Activated T-cell treated with anti-CD3 and anti-CD28 coated beads, Interleukin-2, amount 50 U/mL, for 72 hours (primary cell): ENCODE data around the gene RNF19B. TPM values are rescaled to one million over a fixed set of nuclear protein-coding genes. Genes with fewer than 3 reads are reported as not detected.

Source experiments
- ATAC-seq, 2 donors: fragments of 150-1000 bp; cut with Tn5 transposase; replicated peaks in 1 of 2; 2 replicates each; pipeline ENCODE4 v1.10.0; 2021; ENCODE audit warnings: moderate library complexity in 2 of 2, mild to moderate bottlenecking in 1 of 2
- DNase-seq, 2 donors: peaks; one replicate each; pipeline ENCODE4 v3.0.0; 2021 to 2022; ENCODE audit warnings: mixed read lengths in 1 of 2
- H3K27ac Mint-ChIP-seq: one replicate; pipeline ENCODE4 v1.8.0; 2022; ENCODE audit warnings: mild to moderate bottlenecking, moderate library complexity, mixed read lengths
- H3K27me3 Mint-ChIP-seq: one replicate; pipeline ENCODE4 v1.8.0; 2022; ENCODE audit warnings: low read depth, mixed read lengths
- H3K36me3 Mint-ChIP-seq, 2 donors: one replicate each; pipeline ENCODE4 v1.8.0; 2022; ENCODE audit warnings: mixed read lengths in 2 of 2, mild to moderate bottlenecking in 1 of 2; ENCODE audit not compliant: insufficient read depth in 2 of 2
- H3K4me1 Mint-ChIP-seq: one replicate; pipeline ENCODE4 v1.8.0; 2022; ENCODE audit warnings: low read depth, mixed read lengths
- H3K4me3 Mint-ChIP-seq, 2 donors: one replicate each; pipeline ENCODE4 v1.8.0; 2022; ENCODE audit warnings: mild to moderate bottlenecking in 2 of 2, mixed read lengths in 2 of 2, moderate library complexity in 2 of 2
- H3K9me3 Mint-ChIP-seq, 2 donors: one replicate each; pipeline ENCODE4 v1.8.0; 2022; ENCODE audit warnings: mixed read lengths in 2 of 2
- total RNA-seq, 2 donors: library from RNA; stranded (reverse); gene quantifications; one replicate each; pipeline ENCODE4 v1.2.3, GENCODE V29; 2022

Gene RNF19B
- total RNA-seq, 2 donors from 2014 or later = 99.9 to 148 TPM

DNA sequence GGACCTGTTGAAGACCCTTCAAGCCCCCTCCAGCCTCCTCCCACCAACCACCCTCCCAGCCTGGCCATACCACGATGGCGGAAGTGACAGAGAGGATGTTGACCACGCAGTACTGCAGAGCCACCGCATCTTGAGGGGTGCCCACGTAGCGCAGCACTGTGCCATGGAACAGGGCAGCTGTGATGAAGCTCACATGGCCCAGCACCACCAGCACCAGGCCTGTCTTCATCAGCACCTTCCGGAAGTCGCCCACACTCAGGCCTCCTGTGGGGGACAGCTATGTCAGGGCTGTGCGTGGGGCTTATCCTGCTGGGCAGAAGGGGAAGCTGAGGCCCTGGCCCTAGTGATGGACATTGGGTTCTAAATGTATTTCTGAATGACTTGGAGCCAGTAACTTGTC is 66.6 kb downstream of the RNF19B start:
- Mint-ChIP-seq H3K36me3 (peaks cover 0 to 2% of the 10 kb centered on the region in 2 donors), H3K27me3 (peaks cover 54% of the 10 kb centered on the region), H3K4me1 (peaks cover 4% of the 10 kb centered on the region), H3K9me3 (no peaks in the 10 kb centered on the region), H3K4me3 (no peak overlapping the region), H3K27ac (no peak overlapping the region)
- ATAC-seq (no peak), DNase-seq (no peak)

DNA sequence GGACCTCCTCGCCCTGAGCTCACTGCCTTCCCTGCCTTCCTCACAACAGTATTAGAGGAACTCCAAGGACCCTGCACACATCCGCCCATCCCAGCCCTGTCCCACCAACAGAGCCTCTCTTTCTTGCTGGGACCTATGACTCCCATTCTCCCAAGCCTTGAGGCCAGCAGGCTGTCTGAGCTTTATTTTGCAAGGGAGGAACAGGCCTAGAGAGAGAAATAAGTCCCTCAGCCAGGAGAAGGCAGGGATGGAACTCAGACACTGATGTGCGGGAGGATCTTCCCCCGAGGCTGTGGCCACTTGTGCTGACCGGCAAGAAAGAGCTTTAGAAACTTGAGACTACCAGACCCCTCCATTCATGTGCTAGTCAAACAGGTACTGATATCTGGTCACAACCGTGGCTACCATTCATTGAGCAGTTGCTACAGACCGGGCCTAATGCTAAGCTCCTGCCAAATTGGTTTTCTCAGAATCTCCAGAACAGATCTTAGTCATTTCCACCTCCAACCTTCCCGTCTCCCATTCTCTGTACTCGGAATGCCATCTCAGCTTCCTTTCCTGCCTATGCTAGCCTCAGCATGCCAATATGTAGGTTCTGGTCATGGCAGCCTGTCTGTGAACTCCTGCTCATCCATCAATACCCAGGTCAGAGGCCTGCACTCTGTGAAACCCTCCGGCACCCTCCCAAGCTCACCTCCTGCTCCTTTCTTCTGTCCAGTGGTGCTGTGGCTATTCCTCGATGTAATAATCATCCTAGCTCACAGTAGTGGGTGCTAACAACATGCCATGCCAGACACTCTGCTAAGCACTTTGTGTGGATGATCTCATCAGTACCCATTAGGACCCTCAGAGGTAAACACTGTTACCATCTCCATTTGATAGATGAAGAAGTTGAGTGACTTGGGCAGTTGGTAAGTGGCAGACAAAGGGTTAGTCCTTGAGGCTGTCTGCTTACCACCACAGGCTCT is 67.2 kb downstream of the RNF19B start:
- Mint-ChIP-seq H3K36me3 (peaks cover 0 to 2% of the 10 kb centered on the region in 2 donors), H3K27ac (no peak overlapping the region), H3K4me1 (peaks cover 8% of the 10 kb centered on the region), H3K27me3 (peaks cover 51% of the 10 kb centered on the region), H3K4me3 (no peak overlapping the region), H3K9me3 (no peaks in the 10 kb centered on the region)
- DNase-seq (no peak), ATAC-seq (no peak)

- no peak for DNase-seq
- no peak overlapping the region for H3K4me3 Mint-ChIP-seq
- H3K27ac Mint-ChIP-seq = no peak overlapping the region
- H3K9me3 Mint-ChIP-seq = no peaks in the 10 kb centered on the region
- no peak for ATAC-seq
- no peaks in the 10 kb centered on the region for H3K36me3 Mint-ChIP-seq
- peaks cover 14% of the 10 kb centered on the region for H3K4me1 Mint-ChIP-seq
- H3K27me3 Mint-ChIP-seq = peaks cover 51% of the 10 kb centered on the region
These were observed 68.2 kb downstream of the RNF19B start for GRCh38 chr1:32896451-32896850.

GRCh38 chr1:32895325-32896215 is 69.0 kb downstream of the RNF19B start:
- ATAC-seq (no peak), DNase-seq (no peak)
- peaks cover 11% of the 10 kb centered on the region for H3K4me1 Mint-ChIP-seq
- no peak overlapping the region for H3K27ac Mint-ChIP-seq
- no peaks in the 10 kb centered on the region for H3K36me3 Mint-ChIP-seq
- H3K9me3 Mint-ChIP-seq = no peaks in the 10 kb centered on the region
- no peak overlapping the region for H3K4me3 Mint-ChIP-seq
- peaks cover 57% of the 10 kb centered on the region for H3K27me3 Mint-ChIP-seq

DNA sequence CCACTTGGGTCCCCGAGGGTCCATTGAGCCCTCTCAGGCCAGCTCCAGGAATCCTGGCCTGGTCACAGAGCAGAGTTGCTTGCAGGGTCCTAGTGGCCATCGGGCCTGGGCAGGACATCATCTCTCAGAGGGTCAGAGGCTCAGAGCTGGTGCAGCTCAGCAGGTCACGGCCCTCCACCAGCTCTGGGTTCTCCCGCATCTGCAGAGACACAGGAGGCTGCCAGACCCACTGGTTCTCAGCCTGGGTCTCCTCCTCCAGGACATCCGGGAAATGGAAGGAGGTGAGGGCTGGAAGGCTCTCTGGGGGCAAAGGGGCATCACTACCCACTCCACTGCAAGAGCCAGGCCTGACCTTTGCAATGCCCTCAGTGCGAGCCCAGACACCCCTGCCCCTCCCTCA is 69.9 kb downstream of the RNF19B start:
- H3K36me3 Mint-ChIP-seq = no peaks in the 10 kb centered on the region
- H3K4me1 Mint-ChIP-seq = peaks cover 10% of the 10 kb centered on the region
- H3K9me3 Mint-ChIP-seq = no peaks in the 10 kb centered on the region
- DNase-seq = no peak
- H3K27ac Mint-ChIP-seq = no peak overlapping the region
- peaks cover 57% of the 10 kb centered on the region for H3K27me3 Mint-ChIP-seq
- ATAC-seq = no peak
- H3K4me3 Mint-ChIP-seq = no peak overlapping the region

DNA sequence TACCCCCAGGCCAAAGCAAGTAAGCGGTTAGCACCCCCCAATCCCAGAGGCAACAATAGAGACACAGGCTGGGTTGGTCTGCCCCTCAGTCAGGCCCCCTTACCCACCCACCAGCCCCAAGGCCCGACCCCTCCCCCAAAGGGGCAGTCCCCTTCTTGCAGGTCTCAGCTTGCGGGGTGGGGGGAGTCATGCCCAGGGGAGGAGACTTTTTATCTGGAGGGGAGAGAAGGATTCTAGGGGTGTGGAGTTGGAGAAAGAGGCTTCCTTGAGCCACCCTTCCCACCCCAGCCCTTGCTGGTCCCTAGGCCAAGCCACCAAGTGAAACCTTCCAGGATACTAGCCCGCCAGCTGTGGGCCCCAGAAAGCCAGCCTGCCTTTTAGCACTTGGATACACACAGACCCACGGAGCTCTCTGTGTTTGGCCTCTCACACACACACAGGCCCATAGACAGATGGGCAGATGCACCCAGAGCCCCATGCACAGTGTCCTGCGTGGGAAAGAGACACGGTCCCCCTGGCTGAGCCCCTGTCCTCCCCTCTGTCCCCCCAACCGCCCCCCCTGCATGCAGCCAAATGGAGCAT is 70.5 kb downstream of the RNF19B start:
- no peak overlapping the region for H3K27ac Mint-ChIP-seq
- ATAC-seq = no peak
- peaks cover 10% of the 10 kb centered on the region for H3K4me1 Mint-ChIP-seq
- no peaks in the 10 kb centered on the region for H3K9me3 Mint-ChIP-seq
- H3K4me3 Mint-ChIP-seq = peak overlapping the region; percentile 33 to 82
- peaks cover 57% of the 10 kb centered on the region for H3K27me3 Mint-ChIP-seq
- H3K36me3 Mint-ChIP-seq = no peaks in the 10 kb centered on the region
- no peak for DNase-seq

DNA sequence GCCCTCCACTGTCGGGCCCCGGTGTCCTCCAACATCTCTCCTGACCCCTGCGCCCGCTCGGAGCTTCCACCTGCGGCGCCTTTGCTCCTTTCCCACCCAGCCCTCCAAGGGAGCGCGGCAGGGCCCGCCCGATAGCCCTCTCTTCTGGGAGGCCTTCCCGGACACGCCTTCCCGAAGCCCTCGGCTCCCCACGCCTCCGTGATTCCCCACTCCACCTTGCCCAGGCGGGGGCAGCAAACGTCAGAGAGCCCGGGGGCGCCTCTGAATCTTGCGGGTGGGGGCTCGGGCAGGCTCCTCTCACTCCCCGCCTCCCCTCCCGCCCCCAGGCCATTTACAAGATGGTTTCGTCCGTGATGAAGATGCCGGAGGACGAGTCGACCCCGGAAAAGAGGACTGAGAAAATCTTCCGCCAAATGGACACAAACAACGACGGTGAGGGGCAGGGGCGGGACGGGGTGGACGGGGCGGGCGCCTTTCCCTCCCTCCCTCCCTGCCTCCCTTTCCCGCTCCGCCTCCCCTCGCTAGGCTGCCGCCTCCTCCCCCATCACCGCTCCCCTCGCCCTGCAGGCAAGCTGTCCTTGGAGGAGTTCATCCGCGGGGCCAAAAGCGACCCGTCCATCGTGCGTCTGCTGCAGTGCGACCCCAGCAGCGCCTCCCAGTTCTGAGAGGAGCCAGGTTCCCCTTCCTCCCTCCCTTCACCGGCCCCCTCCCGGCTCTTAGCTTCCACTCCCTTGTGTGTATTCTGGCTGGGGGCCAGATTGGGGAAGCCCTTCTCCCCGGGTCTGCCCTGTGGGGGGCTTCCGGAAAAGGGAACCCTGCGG is 71.2 kb downstream of the RNF19B start:
- Mint-ChIP-seq H3K4me3 (peak overlapping the region; percentile 71 to 82), H3K27me3 (peaks cover 52% of the 10 kb centered on the region), H3K4me1 (peaks cover 10% of the 10 kb centered on the region), H3K36me3 (no peaks in the 10 kb centered on the region), H3K27ac (no peak overlapping the region), H3K9me3 (no peaks in the 10 kb centered on the region)
- ATAC-seq (peak in 1 of 2 donors; percentile 44), DNase-seq (no peak)

GRCh38 chr1:32892368-32893197 is 72.0 kb downstream of the RNF19B start:
- peak; percentile 77 to 80 for ATAC-seq
- peak overlapping the region; percentile 71 to 82 for H3K4me3 Mint-ChIP-seq
- peak; percentile 66 for DNase-seq
- no peak overlapping the region for H3K27ac Mint-ChIP-seq
- peaks cover 57% of the 10 kb centered on the region for H3K27me3 Mint-ChIP-seq
- peaks cover 10% of the 10 kb centered on the region for H3K4me1 Mint-ChIP-seq
- H3K9me3 Mint-ChIP-seq = no peaks in the 10 kb centered on the region
- no peaks in the 10 kb centered on the region for H3K36me3 Mint-ChIP-seq

GRCh38 chr1:32891630-32892029 is 73.0 kb downstream of the RNF19B start:
- peaks cover 16% of the 10 kb centered on the region for H3K4me1 Mint-ChIP-seq
- peaks cover 62% of the 10 kb centered on the region for H3K27me3 Mint-ChIP-seq
- ATAC-seq = no peak
- H3K36me3 Mint-ChIP-seq = no peaks in the 10 kb centered on the region
- H3K9me3 Mint-ChIP-seq = no peaks in the 10 kb centered on the region
- no peak overlapping the region for H3K27ac Mint-ChIP-seq
- peak overlapping the region in 1 of 2 donors; percentile 63 for H3K4me3 Mint-ChIP-seq
- DNase-seq = no peak

- H3K9me3 Mint-ChIP-seq = no peaks in the 10 kb centered on the region
- H3K4me1 Mint-ChIP-seq = peaks cover 16% of the 10 kb centered on the region
- no peak for ATAC-seq
- no peak overlapping the region for H3K27ac Mint-ChIP-seq
- no peaks in the 10 kb centered on the region for H3K36me3 Mint-ChIP-seq
- peaks cover 62% of the 10 kb centered on the region for H3K27me3 Mint-ChIP-seq
- DNase-seq = no peak
- H3K4me3 Mint-ChIP-seq = no peak overlapping the region
These were observed 73.4 kb downstream of the RNF19B start for GRCh38 chr1:32891241-32891570.

DNA sequence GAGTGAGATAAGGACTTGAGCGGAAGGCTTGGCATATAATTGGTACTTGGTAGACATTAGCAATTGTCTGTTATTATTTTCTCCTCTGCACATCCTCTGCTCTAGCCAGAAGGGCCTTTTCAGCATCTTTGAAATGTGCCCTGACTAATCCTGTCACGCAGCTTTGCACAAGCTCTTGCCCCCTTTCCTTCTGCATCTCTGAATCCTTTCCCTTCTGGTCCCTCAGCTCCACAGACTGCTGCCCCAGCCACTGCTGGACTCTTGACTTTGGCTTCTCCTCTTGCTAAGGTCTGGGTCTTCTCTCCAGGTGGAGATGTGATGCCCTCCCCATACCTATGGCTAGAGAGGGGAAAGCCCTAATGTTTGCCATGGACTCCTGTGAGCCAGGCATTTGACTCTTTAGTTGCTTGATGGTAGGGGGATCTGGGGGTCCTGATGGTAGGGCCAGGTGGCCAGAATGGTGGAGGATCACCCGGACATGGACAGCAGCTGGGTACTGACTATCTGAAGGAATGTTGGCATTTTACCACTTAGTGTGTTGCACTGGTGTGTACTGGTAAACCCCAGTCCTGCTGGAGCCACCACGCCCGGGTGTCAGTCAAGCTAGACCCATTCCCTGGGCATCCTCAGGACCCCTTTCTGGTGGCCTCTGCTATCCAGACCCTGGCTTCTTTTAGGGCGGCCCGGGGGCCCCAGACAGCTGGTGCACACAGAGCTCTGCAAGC is 73.9 kb downstream of the RNF19B start:
- no peak overlapping the region for H3K27ac Mint-ChIP-seq

More for the DNA sequence above, 73.9 kb downstream of the RNF19B start:
- peaks cover 16% of the 10 kb centered on the region for H3K4me1 Mint-ChIP-seq
- H3K9me3 Mint-ChIP-seq = no peaks in the 10 kb centered on the region
- H3K36me3 Mint-ChIP-seq = no peaks in the 10 kb centered on the region
- H3K27me3 Mint-ChIP-seq = peaks cover 65% of the 10 kb centered on the region
- ATAC-seq = no peak
- DNase-seq = no peak
- no peak overlapping the region for H3K4me3 Mint-ChIP-seq
